ENCODE data around the gene TAF6. TPM values are rescaled to one million over a fixed set of nuclear protein-coding genes. Genes with fewer than 3 reads are reported as not detected.
A peak's percentile ranks its signal among the peaks of the same experiment; 100 is the strongest.

Gene TAF6
- total RNA-seq, 3 donors from 2014 or later: 31.6 to 62.5 (median 34.2) TPM

DNA sequence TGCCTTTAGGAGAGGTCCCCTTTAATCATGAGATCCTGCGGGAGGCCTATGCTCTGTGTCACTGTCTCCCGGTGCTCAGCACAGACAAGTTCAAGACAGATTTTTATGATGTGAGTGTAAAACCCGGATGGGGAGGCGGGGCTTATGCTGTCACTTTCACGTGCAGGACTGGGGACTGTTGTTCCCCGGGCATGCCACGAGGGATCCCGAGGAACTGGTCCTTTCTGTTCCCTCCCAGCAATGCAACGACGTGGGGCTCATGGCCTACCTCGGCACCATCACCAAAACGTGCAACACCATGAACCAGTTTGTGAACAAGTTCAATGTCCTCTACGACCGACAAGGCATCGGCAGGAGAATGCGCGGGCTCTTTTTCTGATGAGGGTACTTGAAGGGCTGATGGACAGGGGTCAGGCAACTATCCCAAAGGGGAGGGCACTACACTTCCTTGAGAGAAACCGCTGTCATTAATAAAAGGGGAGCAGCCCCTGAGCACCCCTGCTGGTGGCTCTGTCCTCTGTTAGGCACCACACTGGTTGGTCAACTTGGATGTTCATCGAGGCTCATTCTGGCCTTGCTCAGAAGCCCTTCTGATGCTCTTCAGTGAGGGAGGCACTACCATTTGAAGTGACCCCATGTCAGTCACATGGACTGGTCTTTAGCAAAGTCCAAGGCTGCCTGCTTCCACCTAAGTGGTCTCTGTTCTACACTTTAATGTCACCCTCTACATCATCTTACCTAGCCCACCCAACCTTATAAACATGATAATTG is 27.6 kb downstream of the TAF6 start:
- TF ChIP-seq, protein P1, sequence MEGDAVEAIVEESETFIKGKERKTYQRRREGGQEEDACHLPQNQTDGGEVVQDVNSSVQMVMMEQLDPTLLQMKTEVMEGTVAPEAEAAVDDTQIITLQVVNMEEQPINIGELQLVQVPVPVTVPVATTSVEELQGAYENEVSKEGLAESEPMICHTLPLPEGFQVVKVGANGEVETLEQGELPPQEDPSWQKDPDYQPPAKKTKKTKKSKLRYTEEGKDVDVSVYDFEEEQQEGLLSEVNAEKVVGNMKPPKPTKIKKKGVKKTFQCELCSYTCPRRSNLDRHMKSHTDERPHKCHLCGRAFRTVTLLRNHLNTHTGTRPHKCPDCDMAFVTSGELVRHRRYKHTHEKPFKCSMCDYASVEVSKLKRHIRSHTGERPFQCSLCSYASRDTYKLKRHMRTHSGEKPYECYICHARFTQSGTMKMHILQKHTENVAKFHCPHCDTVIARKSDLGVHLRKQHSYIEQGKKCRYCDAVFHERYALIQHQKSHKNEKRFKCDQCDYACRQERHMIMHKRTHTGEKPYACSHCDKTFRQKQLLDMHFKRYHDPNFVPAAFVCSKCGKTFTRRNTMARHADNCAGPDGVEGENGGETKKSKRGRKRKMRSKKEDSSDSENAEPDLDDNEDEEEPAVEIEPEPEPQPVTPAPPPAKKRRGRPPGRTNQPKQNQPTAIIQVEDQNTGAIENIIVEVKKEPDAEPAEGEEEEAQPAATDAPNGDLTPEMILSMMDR (IDR thresholded peaks at IDR 0.05): no peak
- Histone ChIP-seq H3K4me1 (ENCODE audit: low read depth) (peaks cover 6% of the 10 kb centered on the region), H3K36me3 (ENCODE audit: low read depth) (peaks cover 7% of the 10 kb centered on the region)

DNA sequence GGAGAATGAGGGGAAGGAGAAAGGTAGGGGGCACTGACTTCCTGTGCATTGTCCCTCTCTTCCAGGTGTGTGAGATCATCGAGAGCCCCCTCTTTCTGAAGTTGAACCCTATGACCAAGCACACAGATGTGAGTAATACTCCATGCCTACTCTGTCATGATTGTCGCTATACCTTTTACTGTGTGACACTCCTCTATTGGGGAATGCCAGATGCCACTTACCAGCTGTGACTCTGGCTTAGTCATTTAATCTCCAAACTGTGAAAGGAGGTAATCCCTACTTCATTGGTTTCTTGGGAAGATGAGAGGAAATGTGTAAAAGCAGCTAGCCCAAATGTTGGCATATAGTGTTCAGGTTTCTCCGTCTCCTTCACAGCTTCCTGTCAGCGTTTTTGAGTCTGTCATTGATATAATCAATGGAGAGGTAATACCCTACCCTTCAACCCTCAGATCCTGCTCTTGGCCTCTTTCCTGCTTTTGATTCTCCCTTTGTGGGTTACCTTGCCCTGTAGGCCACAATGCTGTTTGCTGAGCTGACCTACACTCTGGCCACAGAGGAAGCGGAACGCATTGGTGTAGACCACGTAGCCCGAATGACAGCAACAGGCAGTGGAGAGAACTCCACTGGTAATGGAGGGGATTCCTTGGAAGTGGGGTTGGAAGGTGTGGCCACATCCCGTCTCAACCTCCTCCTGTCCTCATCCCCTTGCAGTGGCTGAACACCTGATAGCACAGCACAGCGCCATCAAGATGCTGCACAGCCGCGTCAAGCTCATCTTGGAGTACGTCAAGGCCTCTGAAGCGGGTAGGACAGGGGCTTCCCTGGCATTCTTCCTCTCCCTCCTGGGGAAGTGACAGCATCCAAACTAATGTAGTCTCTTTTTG is 28.4 kb downstream of the TAF6 start:
- intact Hi-C loops (cut with DNase I, micrococcal nuclease): no loop called here
- peaks cover 7% of the 10 kb centered on the region for H3K36me3 ChIP-seq (ENCODE audit: low read depth)
- DNase-seq: no peak

More for the DNA sequence above, 27.6 kb downstream of the TAF6 start:
- ATAC-seq (no peak), DNase-seq (peak in 1 of 3 donors; percentile 32)
- no peak overlapping the region for H3K4me3 ChIP-seq
- intact Hi-C loops (cut with DNase I, micrococcal nuclease): no loop called here
- H3K9me3 ChIP-seq: no peaks in the 10 kb centered on the region

GRCh38 chr7:100089458-100090196 is 29.5 kb downstream of the TAF6 start:
- TF ChIP-seq, protein P1 (IDR thresholded peaks at IDR 0.05): no peak
- no peak for DNase-seq
- peaks cover 7% of the 10 kb centered on the region for H3K36me3 ChIP-seq (ENCODE audit: low read depth)
- H3K4me1 ChIP-seq (ENCODE audit: low read depth): peaks cover 6% of the 10 kb centered on the region
- ATAC-seq: no peak
- H3K9me3 ChIP-seq: no peaks in the 10 kb centered on the region
- H3K4me3 ChIP-seq: peak overlapping the region; percentile 82
- intact Hi-C loops (cut with DNase I, micrococcal nuclease): no loop called here

More for the DNA sequence above, 28.4 kb downstream of the TAF6 start:
- peaks cover 6% of the 10 kb centered on the region for H3K4me1 ChIP-seq (ENCODE audit: low read depth)
- H3K4me3 ChIP-seq: no peak overlapping the region
- TF ChIP-seq, protein P1 (IDR thresholded peaks at IDR 0.05): no peak
- ATAC-seq: no peak
- H3K9me3 ChIP-seq: no peaks in the 10 kb centered on the region

DNA sequence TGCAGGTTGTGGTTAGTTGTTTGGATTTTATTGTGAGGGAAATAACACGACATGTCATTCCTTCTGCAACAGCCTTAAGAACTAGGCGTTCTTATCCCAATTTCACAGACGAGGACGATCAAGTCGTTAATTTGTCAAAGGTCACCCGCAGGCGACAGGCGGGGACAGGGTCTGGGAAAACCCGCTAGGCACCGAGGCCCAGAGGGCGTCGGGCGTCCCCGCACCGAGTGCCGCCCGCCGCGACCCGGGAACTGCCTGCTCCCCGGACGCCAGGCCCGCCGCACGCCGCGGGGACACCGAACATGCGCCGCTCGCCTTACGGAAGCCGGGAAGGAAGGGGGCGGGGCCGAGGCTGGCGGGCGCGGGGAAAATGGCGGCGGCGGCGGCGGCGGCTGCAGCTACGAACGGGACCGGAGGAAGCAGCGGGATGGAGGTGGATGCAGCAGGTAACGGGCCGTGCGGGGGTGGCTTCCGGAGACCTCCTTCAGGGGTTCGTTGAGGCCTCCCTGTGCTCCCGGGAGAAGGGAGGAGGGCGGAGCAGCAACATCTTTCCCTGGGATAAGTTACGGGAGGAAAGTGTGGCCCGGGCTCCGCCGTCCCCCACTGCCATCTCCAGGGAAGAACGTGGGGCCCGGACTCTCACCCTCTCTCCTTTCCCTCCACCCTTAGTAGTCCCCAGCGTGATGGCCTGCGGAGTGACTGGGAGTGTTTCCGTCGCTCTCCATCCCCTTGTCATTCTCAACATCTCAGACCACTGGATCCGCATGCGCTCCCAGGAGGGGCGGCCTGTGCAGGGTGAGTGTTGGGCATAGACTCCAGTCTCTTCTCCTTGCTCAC is 30.3 kb downstream of the TAF6 start, which contains the start of gene COPS6:
Gene COPS6, plus strand, starts transcription at position 349 of the 837 bp plus-strand sequence. Its CDS starts 22 bp downstream, at position 371.
- Histone ChIP-seq H3K9me3 (no peaks in the 10 kb centered on the region), H3K4me1 (ENCODE audit: low read depth) (peaks cover 6% of the 10 kb centered on the region), H3K36me3 (ENCODE audit: low read depth) (peaks cover 7% of the 10 kb centered on the region), H3K4me3 (peak within 1 kb of the TSS; percentile 82)
- DNase-seq: peak; percentile 90 to 93 (median 93)
- ATAC-seq: peak; percentile 94
- TF ChIP-seq, protein P1 (IDR thresholded peaks at IDR 0.05): no peak
- intact Hi-C loops (cut with DNase I, micrococcal nuclease): no loop called here

Measured in mucosa of descending colon (tissue), 3 donors.